Pons (tissue), 1 donor: ENCODE measurements around the gene GAB3.

Source experiments
- DNase-seq: peaks from one replicate; pipeline ENCODE4 v3.0.0-alpha.2; 2016; ENCODE audit warnings: low spot score

Gene GAB3

GRCh38 chrX:154751203-154751668, 359 bp upstream of the GAB3 start:
- peak; percentile 15 for DNase-seq

DNA sequence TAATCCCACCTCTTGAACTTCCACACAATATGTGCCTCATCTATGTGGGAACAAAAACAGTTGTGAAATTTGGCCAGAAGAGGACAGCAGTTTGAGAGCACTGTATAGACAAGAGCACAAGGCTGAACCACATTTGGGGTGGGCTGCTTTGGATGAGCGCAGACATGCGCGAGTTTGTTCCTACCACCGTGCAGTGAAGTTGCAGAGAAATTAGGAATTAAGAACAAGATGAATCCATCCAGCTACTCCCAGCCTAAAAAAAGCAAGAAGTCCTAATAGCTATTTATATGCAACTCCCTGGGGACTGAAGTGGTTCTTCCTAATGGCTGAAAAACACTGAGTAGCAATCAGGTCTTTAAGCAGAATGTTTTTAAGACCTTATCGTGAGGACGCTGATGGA, 1.0 kb downstream of the GAB3 start:
- no peak for DNase-seq

DNA sequence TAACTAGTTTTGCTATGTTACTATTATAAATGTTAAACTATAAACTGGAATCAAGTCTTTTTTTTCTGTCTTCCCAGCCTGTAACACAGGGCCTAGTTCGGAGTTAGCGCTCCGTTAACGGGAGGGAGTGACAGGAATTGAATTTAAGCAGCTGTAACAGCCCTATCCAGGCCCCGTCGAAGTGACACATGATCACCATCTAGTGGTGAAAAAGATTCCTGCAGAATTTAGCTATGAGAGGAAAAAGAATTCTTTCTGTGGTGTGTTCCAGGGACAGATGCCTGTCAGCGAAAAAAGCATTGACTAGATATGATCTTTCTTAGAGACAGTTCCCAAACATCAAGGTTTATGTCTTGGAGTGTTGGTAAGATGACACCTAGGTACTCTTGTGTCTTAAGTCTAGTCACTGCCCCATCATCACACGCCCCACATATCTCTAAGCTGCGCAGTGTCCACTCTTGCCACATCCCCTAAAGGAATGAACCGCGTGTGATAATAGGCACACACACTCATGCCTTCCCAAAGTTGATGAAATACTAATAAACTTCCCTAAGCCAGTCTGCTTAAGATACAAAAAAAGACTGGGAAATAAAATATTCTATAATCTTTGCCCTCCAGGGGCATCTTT, 2.1 kb downstream of the GAB3 start:
- DNase-seq, result peak; percentile 77

GRCh38 chrX:154742613-154743012, 8.3 kb downstream of the GAB3 start:
- no peak for DNase-seq

GRCh38 chrX:154739952-154740465, 10.9 kb downstream of the GAB3 start:
- DNase-seq, result no peak

DNA sequence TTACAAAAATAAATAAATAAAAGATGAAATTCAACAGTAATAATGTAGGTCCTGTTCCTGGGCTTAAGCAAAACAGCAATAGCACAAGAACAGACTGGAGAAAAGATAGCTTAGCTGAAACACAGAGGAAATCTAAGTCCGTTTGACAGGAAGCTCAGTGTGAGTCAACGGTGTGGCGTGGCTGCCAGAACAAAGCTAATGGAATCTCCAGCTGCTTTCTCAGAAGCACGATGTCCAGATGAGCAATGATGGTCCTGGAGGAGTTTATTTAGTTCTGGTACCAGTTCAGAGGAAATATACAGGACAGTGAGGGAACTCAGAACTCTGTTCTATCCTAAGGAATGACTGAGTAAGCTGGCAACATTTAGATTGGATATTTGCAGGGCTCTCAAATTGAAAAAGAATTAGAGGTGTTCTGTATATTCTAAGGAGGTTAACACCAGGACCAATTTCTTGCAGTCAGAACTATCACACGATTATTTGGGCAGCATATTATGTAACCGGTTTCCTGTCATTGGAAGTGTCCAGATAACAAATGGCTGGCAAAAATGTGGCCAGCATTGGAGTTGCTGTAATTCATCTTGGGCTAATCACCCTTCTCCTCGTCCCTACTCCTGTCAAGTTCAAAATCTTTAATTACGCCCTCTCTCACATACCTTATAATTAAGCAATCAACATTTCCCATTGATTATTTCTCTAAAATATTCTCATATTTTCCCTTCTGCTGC, 12.7 kb downstream of the GAB3 start:
- no peak for DNase-seq

GRCh38 chrX:154737136-154737535, 13.7 kb downstream of the GAB3 start:
- DNase-seq, result no peak

DNA sequence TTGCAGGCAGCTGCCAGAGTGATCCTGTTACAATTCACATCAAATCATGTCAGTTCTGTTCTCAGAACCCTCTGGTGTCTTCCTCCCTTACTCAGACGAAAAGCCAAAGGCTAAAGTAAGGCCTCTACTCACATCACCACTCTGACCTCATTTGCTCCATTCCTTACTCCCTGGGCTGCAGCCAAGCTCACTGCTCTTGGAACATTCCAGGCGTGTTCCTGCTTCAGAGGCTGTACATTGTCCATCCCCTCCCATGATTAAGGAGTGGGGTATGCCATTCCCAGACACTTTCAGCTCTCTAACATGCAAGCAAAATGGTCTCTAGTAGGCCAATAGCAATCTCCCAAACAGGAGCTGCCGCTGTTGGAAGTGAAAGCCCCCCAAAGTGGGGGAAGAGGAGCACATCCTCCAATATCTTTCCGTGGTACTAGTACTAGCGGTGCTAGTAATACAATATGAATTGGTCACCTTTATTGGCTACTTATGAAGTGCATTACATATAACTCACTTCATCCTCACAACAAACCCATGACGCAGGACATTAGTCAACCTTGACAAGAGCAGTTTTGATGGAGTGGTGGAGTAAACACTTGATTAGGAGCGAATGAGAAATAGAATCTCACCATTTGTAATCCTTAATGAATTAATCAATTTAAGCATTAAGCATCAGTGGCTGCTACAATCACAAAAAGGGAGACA, 15.0 kb downstream of the GAB3 start:
- DNase-seq, result no peak

- peak; percentile 61 for DNase-seq
Observed at GRCh38 chrX:154734061-154734781, 16.7 kb downstream of the GAB3 start.

DNA sequence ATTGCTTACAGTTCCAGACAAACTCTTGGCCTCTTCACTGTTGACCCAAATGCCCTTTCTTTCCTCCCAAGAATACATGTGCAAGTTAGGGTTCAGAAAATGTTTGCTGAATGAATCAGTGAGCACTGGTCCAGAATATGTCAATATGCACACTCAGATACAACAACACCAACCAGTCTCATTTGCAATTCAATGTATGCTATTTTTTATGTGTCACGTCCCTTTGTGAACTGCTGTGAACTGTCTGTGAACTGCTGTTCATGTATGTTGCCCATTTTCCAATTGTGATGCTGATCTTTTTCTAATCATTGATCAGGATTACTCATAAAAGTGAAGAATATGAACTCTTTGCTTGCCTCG, 17.8 kb downstream of the GAB3 start:
- no peak for DNase-seq

DNA sequence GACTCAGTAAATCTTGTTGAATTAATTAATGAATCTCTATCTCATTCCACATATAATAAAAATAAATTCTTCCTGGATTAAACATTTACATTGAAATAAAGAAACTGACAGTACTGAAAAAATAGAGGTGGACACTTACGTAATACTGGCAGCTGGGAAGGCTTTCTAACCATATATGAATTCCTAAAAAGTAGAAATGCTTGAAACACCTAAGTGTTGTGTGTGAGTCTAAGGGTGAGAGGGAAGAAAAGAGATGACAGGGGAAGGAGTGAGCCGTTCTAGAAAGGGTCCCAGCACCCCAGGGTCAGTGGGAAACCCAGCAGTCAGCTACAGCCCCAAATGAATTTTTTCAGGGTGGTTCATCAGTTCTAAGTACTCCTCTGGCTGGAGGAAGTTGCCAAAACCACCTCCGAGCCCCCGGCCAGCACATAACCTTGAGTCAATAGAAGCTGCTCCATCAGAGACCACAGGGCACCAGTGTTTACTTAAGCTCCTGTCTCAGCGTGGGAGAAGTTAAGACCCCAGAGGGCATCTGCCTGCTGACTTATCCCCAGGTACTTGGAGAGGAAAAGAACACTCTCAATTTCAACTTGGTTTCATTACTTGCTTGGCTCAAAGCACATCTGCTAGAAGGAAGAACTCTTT, 18.3 kb downstream of the GAB3 start:
- no peak for DNase-seq

DNA sequence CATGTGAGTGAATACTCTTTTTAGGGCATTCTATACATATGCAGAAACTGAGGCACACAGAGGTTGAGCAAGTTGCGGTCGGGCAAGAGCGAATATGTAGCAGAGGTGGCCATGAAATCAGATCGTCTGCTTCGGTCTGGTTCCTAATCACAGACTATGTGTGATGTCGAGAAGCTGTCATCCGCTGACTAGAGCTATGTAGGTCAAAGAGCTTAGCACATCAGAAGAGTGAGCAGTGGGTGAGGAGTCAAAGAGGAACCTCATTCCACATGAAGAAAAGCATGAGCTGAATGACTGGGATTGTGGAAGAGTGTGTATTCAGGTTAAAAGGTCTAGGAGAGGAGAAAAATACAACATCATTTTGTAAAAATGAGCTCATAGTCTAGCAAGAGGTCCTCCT, 19.0 kb downstream of the GAB3 start:
- DNase-seq, result no peak

DNA sequence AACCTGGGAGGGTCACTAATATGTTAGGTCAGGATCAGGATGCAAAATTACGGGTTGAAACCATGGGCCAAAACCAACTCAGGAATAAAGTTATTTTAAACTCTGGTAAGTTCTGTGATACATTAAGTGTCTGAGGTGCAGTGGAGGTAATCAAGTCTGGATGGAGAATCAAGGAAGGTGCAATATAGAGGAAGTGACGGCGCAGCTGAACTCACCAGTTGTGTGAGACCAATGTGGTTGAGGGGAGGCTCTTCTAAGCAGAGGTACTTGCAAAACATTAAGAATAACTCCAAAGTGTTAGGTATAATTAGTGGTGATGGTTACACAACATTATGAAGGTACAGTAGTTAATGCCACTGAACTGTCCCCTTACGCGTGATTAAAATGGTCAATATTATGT, 19.7 kb downstream of the GAB3 start:
- DNase-seq, result no peak

GRCh38 chrX:154730253-154730891, 20.5 kb downstream of the GAB3 start:
- no peak for DNase-seq

- DNase-seq, result no peak
Observed at GRCh38 chrX:154729439-154729838, 21.4 kb downstream of the GAB3 start.

DNA sequence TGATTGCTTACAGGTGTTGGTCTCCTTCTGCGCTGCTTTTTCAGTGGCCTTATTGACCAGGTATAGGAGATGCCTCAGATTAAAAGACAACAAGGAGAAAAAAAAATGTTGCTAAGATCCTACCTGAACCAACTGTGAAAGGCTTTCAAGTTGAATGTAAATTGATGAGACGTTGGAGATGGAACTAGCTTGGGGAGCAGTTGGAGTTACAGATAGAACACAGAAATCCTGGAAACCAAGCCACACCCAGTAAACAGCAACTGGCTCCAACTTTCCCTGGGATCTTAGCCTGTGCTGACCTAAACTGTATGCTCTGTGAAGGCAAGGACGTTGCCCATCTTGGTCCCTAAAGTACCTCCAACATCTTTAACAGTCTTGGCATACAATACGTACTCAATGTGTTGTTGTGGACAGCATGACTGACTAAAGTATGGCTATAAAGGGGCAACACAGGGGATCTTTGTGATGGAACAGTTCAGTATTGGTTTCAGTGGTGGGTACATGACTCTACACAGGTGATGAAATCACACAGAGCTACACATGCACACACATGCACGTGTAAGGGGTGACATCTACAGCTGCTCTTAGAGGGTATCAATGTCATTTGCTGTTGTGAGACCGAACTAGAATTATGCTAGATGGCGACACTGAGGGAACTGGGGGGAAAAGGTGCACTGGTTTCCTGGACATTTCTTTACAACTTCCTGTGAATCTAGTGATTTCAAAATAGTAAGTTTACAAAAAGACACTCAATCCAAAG, 22.3 kb downstream of the GAB3 start:
- DNase-seq, result no peak

DNA sequence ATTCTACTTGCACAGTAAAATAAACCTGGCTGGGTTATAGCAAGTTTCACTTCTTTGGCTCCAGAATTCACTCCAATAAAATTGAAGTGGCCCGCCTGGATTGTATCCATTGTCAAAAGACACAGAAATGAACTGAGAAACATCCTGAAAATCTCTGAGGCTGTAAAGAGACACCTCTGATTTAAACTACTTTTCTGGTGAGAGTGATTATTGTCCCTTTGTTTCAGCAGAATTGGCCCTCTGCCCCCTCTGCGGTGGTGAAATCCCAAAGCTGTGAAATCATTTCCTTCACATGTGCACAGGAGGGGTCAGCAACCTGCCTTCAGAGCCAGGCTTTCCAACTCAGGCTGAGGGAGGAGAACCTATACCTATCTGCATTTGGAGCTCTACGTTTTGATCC, 23.0 kb downstream of the GAB3 start:
- DNase-seq, result no peak

- DNase-seq, result no peak
Observed at GRCh38 chrX:154727418-154727817, 23.5 kb downstream of the GAB3 start.

DNA sequence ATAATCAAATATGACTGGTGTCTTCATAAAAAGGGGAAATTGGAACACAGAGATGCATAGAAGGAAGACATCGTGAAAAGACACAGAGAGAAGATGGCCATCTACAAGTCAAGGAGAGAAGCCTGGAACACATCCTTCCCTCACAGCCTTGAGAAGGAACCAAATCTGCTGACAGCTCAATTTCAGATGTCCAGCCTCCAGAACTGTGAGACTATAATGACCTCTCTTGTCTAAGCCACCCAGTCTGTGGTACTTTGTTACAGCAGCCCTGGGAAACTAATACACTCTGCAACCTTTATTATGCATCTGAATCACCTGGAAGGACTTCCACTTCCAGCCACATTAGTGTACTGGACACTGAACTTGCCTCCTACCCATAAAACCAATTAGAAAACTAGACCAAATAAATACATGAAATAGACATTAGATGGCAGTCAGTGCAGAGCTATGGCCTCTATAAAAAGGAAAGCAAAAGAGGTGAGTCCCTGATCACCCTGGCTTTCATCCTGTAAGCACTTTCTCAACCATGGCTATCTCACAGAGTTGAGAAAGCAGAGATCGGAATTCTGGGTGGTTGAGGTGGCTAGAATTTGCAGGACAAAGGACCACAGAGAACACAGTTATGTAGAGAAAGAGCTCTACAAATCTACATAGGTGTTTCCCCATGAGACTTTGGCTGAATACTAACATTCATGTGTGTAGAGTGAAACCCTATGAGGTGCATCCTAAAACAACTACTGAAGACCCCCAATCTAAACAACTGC, 25.7 kb downstream of the GAB3 start:
- no peak for DNase-seq

DNA sequence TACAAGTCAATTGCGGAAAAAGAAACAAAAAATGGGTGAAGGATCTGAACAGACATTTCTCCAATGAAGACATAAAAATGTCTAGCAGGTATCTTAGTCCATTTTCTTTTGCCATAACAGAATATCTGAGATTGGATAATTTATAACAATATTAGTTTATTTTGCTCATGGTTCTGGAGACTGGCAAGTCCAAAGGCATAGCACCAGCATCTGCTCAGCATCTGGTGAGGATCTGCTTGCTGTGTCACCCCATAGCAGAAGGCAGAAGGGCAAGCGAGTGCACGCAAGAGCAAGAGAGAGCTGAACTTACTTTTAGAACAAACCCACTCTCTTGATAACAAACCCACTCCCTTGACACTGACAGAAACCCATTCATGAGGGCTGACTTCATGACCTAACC, 29.7 kb downstream of the GAB3 start:
- DNase-seq, result no peak
